ENCODE measurements around the gene VTA1. TPM values are rescaled to one million over a fixed set of nuclear protein-coding genes. Genes with fewer than 3 reads are reported as not detected.

The VTA1 gene
- total and polyA plus RNA-seq, 2 of the 13 experiments (the other 11 are each of a cell fraction or from before 2014, with no cell fraction given) = 70.7 to 89.1 TPM

GRCh38 chr6:142265476-142265875, 118.4 kb downstream of the VTA1 start (continued):
- no peak for TF ChIP-seq CEBPZ (IDR thresholded peaks at IDR 0.05; ENCODE audit: low read length)
- peak; percentile 96 for TF ChIP-seq FOXA3 (CRISPR knock-in tag; IDR thresholded peaks at IDR 0.05)
- TF ChIP-seq MED1 (CRISPR knock-in tag; IDR thresholded peaks at IDR 0.05) = peak; percentile 91
- TF ChIP-seq GFI1 (CRISPR knock-in tag; IDR thresholded peaks at IDR 0.05; ENCODE audit: borderline replicate concordance) = peak; percentile 81
- 0 out of 2 replicates have a peak, but pooled peaks have one; percentile 10 for TF ChIP-seq SIN3A (IDR thresholded peaks at IDR 0.05; ENCODE audit: borderline replicate concordance, low read depth, low read length)
- peak; percentile 31; the same call in 1 of the 2 replicates for TF ChIP-seq ZNF557 (CRISPR knock-in tag; IDR thresholded peaks at IDR 0.05)
- peak; percentile 97 for TF ChIP-seq RARA (CRISPR knock-in tag; IDR thresholded peaks at IDR 0.05)
- TF ChIP-seq ZNF335 (CRISPR knock-in tag; IDR thresholded peaks at IDR 0.05) = 0 out of 2 replicates have a peak, but pooled peaks have one; percentile 35
- no peak for TF ChIP-seq MTA3 (CRISPR knock-in tag; IDR thresholded peaks at IDR 0.05)
- peak; percentile 77 for TF ChIP-seq ASH2L (IDR thresholded peaks at IDR 0.05; ENCODE audit: insufficient read length, low read depth, low read length)
- TF ChIP-seq ETV6 (CRISPR knock-in tag; conservative IDR thresholded peaks at IDR 0.05) = no peak
- TF ChIP-seq SP140L (CRISPR knock-in tag; IDR thresholded peaks at IDR 0.05; ENCODE audit: borderline replicate concordance) = 0 out of 2 replicates have a peak, but pooled peaks have one; percentile 58
- no peak for TF ChIP-seq ZNF253 (CRISPR knock-in tag; IDR thresholded peaks at IDR 0.05; ENCODE audit: borderline replicate concordance)
- 0 out of 2 replicates have a peak, but pooled peaks have one; percentile 5 for TF ChIP-seq STAG1 (CRISPR knock-in tag; IDR thresholded peaks at IDR 0.05)
- TF ChIP-seq CREB1 (IDR thresholded peaks at IDR 0.05) = no peak
- TF ChIP-seq CREB1 (CRISPR knock-in tag; IDR thresholded peaks at IDR 0.05) = peak; percentile 37
- no peak for TF ChIP-seq BATF2 (CRISPR knock-in tag; IDR thresholded peaks at IDR 0.05)
- peak; percentile 90 for TF ChIP-seq KDM6A (CRISPR knock-in tag; IDR thresholded peaks at IDR 0.05; ENCODE audit: low read depth)
- 0 out of 2 replicates have a peak, but pooled peaks have one; percentile 76 for TF ChIP-seq ZFP1 (CRISPR knock-in tag; IDR thresholded peaks at IDR 0.05)
- peak; percentile 84; the same call in 1 of the 2 replicates for TF ChIP-seq ZNF362 (CRISPR knock-in tag; IDR thresholded peaks at IDR 0.05; ENCODE audit: borderline replicate concordance)
- TF ChIP-seq TFE3 (CRISPR knock-in tag; IDR thresholded peaks at IDR 0.05) = 0 out of 2 replicates have a peak, but pooled peaks have one; percentile 31
- TF ChIP-seq ZNF101 (CRISPR knock-in tag; IDR thresholded peaks at IDR 0.05; ENCODE audit: borderline replicate concordance, low read depth) = no peak
- no peak; the same call in 1 of the 2 replicates for TF ChIP-seq IRF9 (CRISPR knock-in tag; IDR thresholded peaks at IDR 0.05; ENCODE audit: borderline replicate concordance)
- TF ChIP-seq KLF16 (CRISPR knock-in tag; IDR thresholded peaks at IDR 0.05) = peak in 1 of 2 experiments; percentile 71; a peak in 1 of 4 replicates

Data from HepG2 (cell line).